RWPE2 (cell line): ENCODE measurements around the gene PIGT.

Experiments used
- ATAC-seq: fragments of 200-7000 bp; cut with Tn5 transposase; 3 replicates; pipeline ENCODE4 v1.9.1; 2021; ENCODE audit warnings: low read depth
- DNase-seq: peaks from one replicate; pipeline ENCODE4 v3.0.0-alpha.2; 2020; ENCODE audit warnings: low spot score
- H3K27ac ChIP-seq: fragments of 450-650 bp; 2 replicates; pipeline ENCODE4 v1.5.1; 2017; ENCODE audit warnings: mild to moderate bottlenecking; ENCODE audit not compliant: poor library complexity, severe bottlenecking
- H3K27me3 ChIP-seq: fragments of 250-450 bp; sonication (Bioruptor Pico); 2 replicates; pipeline ENCODE4 v1.5.1; 2021; ENCODE audit warnings: mild to moderate bottlenecking, moderate library complexity; ENCODE audit not compliant: insufficient read depth, poor library complexity, severe bottlenecking
- H3K36me3 ChIP-seq: fragments of 250-450 bp; sonication (Bioruptor Pico); 2 replicates; pipeline ENCODE4 v1.5.1; 2020; ENCODE audit warnings: low read depth, mild to moderate bottlenecking, moderate library complexity
- H3K4me1 ChIP-seq: fragments of 250-450 bp; sonication (Bioruptor Pico); 2 replicates; pipeline ENCODE4 v1.5.1; 2021; ENCODE audit warnings: mild to moderate bottlenecking, moderate library complexity; ENCODE audit not compliant: insufficient read depth, poor library complexity, severe bottlenecking
- H3K4me3 ChIP-seq: fragments of 250-450 bp; sonication (Bioruptor Pico); 2 replicates; pipeline ENCODE4 v1.5.1; 2021; ENCODE audit warnings: mild to moderate bottlenecking, moderate library complexity; ENCODE audit not compliant: severe bottlenecking
- H3K9me3 ChIP-seq: fragments of 250-450 bp; sonication (Bioruptor Pico); 2 replicates; pipeline ENCODE4 v1.5.1; 2021; ENCODE audit warnings: mild to moderate bottlenecking, moderate library complexity; ENCODE audit not compliant: severe bottlenecking
- CTCF ChIP-seq: fragments of 450-650 bp; IDR thresholded peaks from one replicate; pipeline ENCODE4 v1.5.1; 2017; ENCODE audit warnings: mild to moderate bottlenecking, moderate library complexity; ENCODE audit not compliant: poor library complexity, severe bottlenecking

PIGT gene

DNA sequence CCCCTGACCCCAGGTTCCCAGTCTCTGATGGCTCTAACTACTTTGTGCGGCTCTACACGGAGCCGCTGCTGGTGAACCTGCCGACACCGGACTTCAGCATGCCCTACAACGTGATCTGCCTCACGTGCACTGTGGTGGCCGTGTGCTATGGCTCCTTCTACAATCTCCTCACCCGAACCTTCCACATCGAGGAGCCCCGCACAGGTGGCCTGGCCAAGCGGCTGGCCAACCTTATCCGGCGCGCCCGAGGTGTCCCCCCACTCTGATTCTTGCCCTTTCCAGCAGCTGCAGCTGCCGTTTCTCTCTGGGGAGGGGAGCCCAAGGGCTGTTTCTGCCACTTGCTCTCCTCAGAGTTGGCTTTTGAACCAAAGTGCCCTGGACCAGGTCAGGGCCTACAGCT, 9.6 kb downstream of the PIGT start:
- peaks cover 51% of the 10 kb centered on the region for H3K36me3 ChIP-seq
- no peaks in the 10 kb centered on the region for H3K4me1 ChIP-seq
- ATAC-seq = peak; percentile 5; the same call in 1 of the 3 replicates
- no peak overlapping the region for H3K4me3 ChIP-seq
- TF ChIP-seq CTCF = no peak
- H3K9me3 ChIP-seq = no peaks in the 10 kb centered on the region
- H3K27me3 ChIP-seq = no peaks in the 10 kb centered on the region
- no peak overlapping the region for H3K27ac ChIP-seq
- no peak for DNase-seq

DNA sequence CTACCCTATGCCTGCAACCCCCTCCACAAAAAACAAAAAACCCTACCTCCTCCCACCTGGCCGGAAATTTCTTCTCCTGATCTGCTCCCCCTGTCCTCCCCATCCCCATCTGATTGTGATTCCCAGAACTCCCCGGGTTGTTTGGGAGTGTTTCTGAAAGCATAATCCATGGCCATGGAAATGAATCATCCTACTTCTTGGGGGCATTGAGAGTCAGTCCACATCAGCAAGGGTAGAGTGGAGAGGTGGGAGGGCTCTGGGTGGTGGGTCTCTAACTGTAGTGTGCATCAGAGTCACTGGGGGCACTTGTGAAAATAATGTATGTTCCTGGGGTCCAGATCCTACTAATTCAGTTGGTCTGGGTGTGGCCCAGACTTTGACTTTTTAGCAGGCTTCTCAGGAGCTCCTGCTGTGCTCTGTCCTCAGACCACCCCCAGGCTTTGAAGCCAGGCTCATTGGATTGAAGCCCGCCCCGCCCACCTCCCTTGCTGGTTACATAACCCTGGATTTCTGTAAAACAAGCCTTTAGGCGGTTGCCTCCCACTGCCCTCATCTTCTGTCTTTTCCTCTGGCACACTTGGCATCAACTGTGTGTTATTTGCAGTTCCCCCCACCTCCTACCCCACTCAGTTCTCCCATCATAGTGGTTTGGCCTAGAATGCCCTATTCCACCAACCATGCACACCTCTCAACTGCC, 10.5 kb downstream of the PIGT start:
- Histone ChIP-seq H3K9me3 (no peaks in the 10 kb centered on the region), H3K27ac (no peak overlapping the region), H3K36me3 (peaks cover 42% of the 10 kb centered on the region), H3K4me1 (no peaks in the 10 kb centered on the region), H3K4me3 (no peak overlapping the region), H3K27me3 (no peaks in the 10 kb centered on the region)
- no peak for DNase-seq
- no peak for TF ChIP-seq CTCF
- ATAC-seq = no peak; the same call in 2 of the 3 replicates

DNA sequence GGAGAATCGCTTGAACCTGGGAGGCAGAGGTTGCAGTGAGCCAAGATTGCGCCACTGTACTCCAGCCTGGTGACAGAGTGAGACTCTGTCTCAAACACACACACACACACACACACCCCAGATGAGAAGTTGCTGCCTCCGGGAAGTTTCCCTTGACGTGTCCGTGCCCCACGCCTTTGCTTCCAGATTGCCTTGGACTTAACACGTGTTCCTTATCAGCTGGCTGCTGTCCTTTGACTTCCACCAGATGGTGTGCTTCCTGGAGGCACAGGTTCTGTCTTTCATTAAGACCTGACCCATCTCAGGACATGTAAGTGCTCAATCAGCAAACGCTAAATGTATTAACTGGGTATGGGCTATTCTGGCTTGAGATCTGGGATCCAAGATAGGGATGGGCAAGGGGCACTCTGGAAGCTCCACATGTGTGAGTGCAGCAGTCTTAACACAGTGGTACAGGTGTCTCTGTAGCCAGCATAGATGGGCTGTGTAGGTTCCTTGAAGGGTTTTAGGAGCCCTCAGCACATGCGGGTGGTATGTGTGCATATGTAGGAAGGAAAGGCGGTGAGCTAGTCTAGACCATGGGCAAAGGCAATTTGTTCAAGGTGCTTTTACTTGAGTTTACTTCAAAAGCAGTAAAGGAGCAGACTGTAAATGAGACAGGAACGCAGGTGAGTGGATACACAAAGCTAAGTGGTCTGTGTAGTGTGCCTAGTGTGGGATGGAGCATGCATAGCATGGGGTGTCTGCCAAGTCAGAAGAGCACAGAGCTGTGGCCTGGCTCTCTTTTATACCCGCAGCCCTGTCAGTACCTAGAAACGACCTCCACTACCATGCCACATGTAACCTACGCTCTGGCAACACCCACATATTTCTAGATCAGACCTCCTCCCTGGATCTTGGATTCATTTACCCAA, 11.6 kb downstream of the PIGT start:
- DNase-seq = no peak
- Histone ChIP-seq H3K4me1 (no peaks in the 10 kb centered on the region), H3K27me3 (no peaks in the 10 kb centered on the region), H3K27ac (no peak overlapping the region), H3K36me3 (peaks cover 32% of the 10 kb centered on the region), H3K9me3 (no peaks in the 10 kb centered on the region), H3K4me3 (no peak overlapping the region)
- no peak for TF ChIP-seq CTCF
- peak; percentile 11; the same call in 2 of the 3 replicates for ATAC-seq

GRCh38 chr20:45429618-45430017, 13.7 kb downstream of the PIGT start:
- Histone ChIP-seq H3K27ac (no peak overlapping the region), H3K4me1 (no peaks in the 10 kb centered on the region), H3K4me3 (no peak overlapping the region), H3K27me3 (no peaks in the 10 kb centered on the region), H3K9me3 (no peaks in the 10 kb centered on the region), H3K36me3 (peaks cover 14% of the 10 kb centered on the region)
- DNase-seq (no peak), ATAC-seq (no peak)
- TF ChIP-seq CTCF = no peak
